Endothelial cell of umbilical vein (primary cell): Measurements from ENCODE around the gene KRT86.

Experiments
- JUN ChIP-seq: IDR thresholded peaks from 2 replicates; pipeline ENCODE4 v1.6.1; 2011; ENCODE audit warnings: borderline replicate concordance, low read depth; ENCODE audit not compliant: insufficient read length, insufficient read depth
- TF ChIP-seq, protein P1 (sequence below), 2 donors: IDR thresholded peaks; 1 replicate in 1 of 2; 2 replicates in 1 of 2; pipeline ENCODE4 v1.5.1; 2011; ENCODE audit warnings: low read length in 2 of 2, mild to moderate bottlenecking in 2 of 2, moderate library complexity in 2 of 2, control low read depth in 1 of 2, inconsistent platforms in 1 of 2, low read depth in 1 of 2; ENCODE audit not compliant: insufficient read depth in 1 of 2; ENCODE audit errors: extremely low read depth in 1 of 2

DNA sequence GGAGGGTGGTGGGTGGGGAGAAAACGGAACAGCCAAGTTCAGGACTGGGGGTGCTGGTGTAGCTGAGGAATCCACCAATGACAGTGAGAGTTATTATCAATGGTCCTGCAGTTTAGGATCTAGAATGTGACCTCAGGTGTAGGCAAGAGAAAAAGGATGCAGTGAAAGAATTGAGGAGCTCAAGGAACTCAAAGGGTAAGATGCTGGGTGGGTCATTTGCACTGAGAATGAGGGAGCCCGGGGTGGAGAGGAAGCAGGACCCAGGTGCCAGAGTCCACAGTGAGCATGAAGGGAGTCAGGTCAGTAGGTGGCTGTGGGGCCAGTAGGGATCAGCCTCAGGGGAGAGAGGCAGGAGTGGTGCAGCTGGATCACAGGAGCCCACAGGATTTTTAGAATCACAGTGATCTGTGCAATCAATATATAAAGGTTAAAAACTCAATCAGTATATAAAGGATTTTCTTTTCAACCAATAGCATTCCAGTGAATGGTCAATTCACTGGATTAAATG is 44.6 kb upstream of the KRT86 start:
- TF ChIP-seq JUN = no peak
- TF ChIP-seq, protein P1, sequence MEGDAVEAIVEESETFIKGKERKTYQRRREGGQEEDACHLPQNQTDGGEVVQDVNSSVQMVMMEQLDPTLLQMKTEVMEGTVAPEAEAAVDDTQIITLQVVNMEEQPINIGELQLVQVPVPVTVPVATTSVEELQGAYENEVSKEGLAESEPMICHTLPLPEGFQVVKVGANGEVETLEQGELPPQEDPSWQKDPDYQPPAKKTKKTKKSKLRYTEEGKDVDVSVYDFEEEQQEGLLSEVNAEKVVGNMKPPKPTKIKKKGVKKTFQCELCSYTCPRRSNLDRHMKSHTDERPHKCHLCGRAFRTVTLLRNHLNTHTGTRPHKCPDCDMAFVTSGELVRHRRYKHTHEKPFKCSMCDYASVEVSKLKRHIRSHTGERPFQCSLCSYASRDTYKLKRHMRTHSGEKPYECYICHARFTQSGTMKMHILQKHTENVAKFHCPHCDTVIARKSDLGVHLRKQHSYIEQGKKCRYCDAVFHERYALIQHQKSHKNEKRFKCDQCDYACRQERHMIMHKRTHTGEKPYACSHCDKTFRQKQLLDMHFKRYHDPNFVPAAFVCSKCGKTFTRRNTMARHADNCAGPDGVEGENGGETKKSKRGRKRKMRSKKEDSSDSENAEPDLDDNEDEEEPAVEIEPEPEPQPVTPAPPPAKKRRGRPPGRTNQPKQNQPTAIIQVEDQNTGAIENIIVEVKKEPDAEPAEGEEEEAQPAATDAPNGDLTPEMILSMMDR (IDR thresholded peaks at IDR 0.05; ENCODE audit: extremely low read depth in 1 of 2, insufficient read depth in 1 of 2, low read depth in 1 of 2, low read length in 2 of 2) = no peak
